Loucy (cell line): ENCODE measurements around the gene CALML4.

ENCODE experiments used
- H2AFZ ChIP-seq: fragments of 200-600 bp; sonication (generic); 2 replicates; pipeline ENCODE4 v1.6.0; 2016; ENCODE audit warnings: antibody characterized with exemption, mild to moderate bottlenecking, low read length, moderate library complexity
- H3F3A ChIP-seq: fragments of 200-600 bp; 2 replicates; pipeline ENCODE4 v1.6.0; 2016; ENCODE audit warnings: antibody characterized with exemption, low read depth, mild to moderate bottlenecking
- H3K27me3 ChIP-seq: fragments of 200-600 bp; sonication (generic); 2 replicates; pipeline ENCODE4 v1.6.1; 2014; ENCODE audit warnings: low read length, mild to moderate bottlenecking; ENCODE audit not compliant: insufficient read depth, poor library complexity, severe bottlenecking
- H3K36me3 ChIP-seq: fragments of 200-600 bp; sonication (generic); 2 replicates; pipeline ENCODE4 v1.6.1; 2016; ENCODE audit warnings: low read length; ENCODE audit not compliant: insufficient read depth
- H3K4me1 ChIP-seq: fragments of 200-600 bp; sonication (generic); 2 replicates; pipeline ENCODE4 v1.5.1; 2014; ENCODE audit warnings: low read length, mild to moderate bottlenecking; ENCODE audit not compliant: insufficient read depth, poor library complexity, severe bottlenecking
- H3K4me2 ChIP-seq: fragments of 200-600 bp; sonication (generic); 2 replicates; pipeline ENCODE4 v1.6.0; 2014; ENCODE audit warnings: antibody characterized with exemption, low read length, low read depth, mild to moderate bottlenecking; ENCODE audit not compliant: poor library complexity, severe bottlenecking
- H3K4me3 ChIP-seq: fragments of 200-600 bp; sonication (generic); 2 replicates; pipeline ENCODE4 v1.5.1; 2014; ENCODE audit warnings: low read length, mild to moderate bottlenecking, mixed read lengths; ENCODE audit not compliant: poor library complexity, severe bottlenecking
- H3K79me2 ChIP-seq: fragments of 200-600 bp; sonication (generic); 2 replicates; pipeline ENCODE4 v1.6.1; 2014; ENCODE audit warnings: low read length; ENCODE audit not compliant: insufficient read depth
- H3K9ac ChIP-seq: fragments of 200-600 bp; sonication (generic); 2 replicates; pipeline ENCODE4 v1.6.0; 2014; ENCODE audit warnings: mild to moderate bottlenecking, low read depth, low read length, moderate library complexity; ENCODE audit not compliant: poor library complexity, severe bottlenecking
- H3K9me2 ChIP-seq: fragments of 200-600 bp; sonication (generic); replicated peaks from 2 replicates; pipeline ENCODE4 v1.6.1; 2016; ENCODE audit warnings: low read depth, low read length, mixed read lengths
- H3K9me3 ChIP-seq: fragments of 200-600 bp; sonication (generic); 2 replicates; pipeline ENCODE4 v1.6.1; 2014; ENCODE audit warnings: mild to moderate bottlenecking, antibody characterized with exemption, low read length, low read depth; ENCODE audit not compliant: insufficient read depth
- H4K20me1 ChIP-seq: fragments of 200-600 bp; sonication (generic); 2 replicates; pipeline ENCODE4 v1.6.0; 2014; ENCODE audit warnings: antibody characterized with exemption, low read length, mild to moderate bottlenecking; ENCODE audit not compliant: insufficient read depth, poor library complexity, severe bottlenecking
- EZH2phosphoT487 ChIP-seq: fragments of 200-600 bp; IDR thresholded peaks from 2 replicates; pipeline ENCODE4 v1.6.1; 2018; ENCODE audit warnings: antibody characterized with exemption, mild to moderate bottlenecking, moderate library complexity, borderline replicate concordance
- TF ChIP-seq, protein P1 (sequence below): fragments of 200-600 bp; sonication (generic); conservative IDR thresholded peaks from 2 replicates; pipeline ENCODE4 v1.5.1; 2014; ENCODE audit warnings: mild to moderate bottlenecking, antibody characterized with exemption, low read length

The CALML4 gene

DNA sequence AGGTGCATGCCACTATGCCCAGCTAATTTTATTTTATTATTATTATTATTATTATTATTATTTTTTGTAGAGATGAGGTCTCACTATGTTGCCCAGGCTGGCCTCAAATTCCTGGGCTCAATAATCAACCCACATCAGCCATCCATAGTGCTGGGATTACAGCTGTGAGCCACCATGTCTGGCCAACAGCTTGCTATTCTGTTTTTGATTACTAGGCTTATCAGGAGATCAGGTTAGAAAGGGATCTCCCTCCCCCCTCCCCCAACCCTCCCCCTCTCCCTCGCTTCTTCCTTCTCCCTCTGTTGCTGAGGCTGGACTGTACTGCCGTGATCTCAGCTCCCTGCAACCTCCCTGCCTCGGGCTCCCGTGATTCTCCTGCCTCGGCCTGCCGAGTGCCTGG lies 15.8 kb upstream of the CALML4 start:
- peaks cover 88% of the 10 kb centered on the region for H3K79me2 ChIP-seq

DNA sequence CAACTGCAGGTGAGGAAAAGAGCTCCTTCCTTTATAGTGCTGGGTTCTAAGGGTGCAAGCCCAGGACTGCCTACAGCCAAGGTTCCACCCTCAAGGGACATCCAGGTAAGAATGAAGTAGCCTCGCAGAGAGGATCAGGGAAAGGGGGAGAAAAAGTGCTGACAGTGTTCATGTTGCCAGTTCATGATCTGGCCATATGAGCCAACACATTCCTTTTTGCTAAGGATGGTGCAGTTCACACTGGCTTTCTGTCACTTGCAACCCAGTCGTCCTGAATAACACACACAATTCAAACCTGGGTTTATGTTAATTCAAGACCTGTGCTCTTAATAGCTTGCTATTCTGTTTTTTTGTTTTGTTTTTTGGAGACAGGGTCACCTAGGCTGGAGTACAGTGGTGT lies 15.4 kb upstream of the CALML4 start:
- H3K4me2 ChIP-seq: no peak overlapping the region
- no peak overlapping the region for H2AFZ ChIP-seq
- no peaks in the 10 kb centered on the region for H3K9me3 ChIP-seq
- H4K20me1 ChIP-seq: peaks cover 31% of the 10 kb centered on the region
- H3K36me3 ChIP-seq: peaks cover 29% of the 10 kb centered on the region; the same call in 1 of the 2 replicates
- H3F3A ChIP-seq: peaks cover 8% of the 10 kb centered on the region
- no peak overlapping the region for H3K9ac ChIP-seq
- peaks cover 88% of the 10 kb centered on the region for H3K79me2 ChIP-seq
- H3K9me2 ChIP-seq: no peaks in the 10 kb centered on the region
- TF ChIP-seq, protein P1, sequence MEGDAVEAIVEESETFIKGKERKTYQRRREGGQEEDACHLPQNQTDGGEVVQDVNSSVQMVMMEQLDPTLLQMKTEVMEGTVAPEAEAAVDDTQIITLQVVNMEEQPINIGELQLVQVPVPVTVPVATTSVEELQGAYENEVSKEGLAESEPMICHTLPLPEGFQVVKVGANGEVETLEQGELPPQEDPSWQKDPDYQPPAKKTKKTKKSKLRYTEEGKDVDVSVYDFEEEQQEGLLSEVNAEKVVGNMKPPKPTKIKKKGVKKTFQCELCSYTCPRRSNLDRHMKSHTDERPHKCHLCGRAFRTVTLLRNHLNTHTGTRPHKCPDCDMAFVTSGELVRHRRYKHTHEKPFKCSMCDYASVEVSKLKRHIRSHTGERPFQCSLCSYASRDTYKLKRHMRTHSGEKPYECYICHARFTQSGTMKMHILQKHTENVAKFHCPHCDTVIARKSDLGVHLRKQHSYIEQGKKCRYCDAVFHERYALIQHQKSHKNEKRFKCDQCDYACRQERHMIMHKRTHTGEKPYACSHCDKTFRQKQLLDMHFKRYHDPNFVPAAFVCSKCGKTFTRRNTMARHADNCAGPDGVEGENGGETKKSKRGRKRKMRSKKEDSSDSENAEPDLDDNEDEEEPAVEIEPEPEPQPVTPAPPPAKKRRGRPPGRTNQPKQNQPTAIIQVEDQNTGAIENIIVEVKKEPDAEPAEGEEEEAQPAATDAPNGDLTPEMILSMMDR: no peak
- TF ChIP-seq EZH2phosphoT487: no peak
- H3K27me3 ChIP-seq: no peaks in the 10 kb centered on the region
- peaks cover 24% of the 10 kb centered on the region for H3K4me1 ChIP-seq
- H3K4me3 ChIP-seq: no peak overlapping the region

More for the DNA sequence above, 15.8 kb upstream of the CALML4 start:
- H3K4me3 ChIP-seq: no peak overlapping the region
- peaks cover 29% of the 10 kb centered on the region; the same call in 1 of the 2 replicates for H3K36me3 ChIP-seq
- H2AFZ ChIP-seq: no peak overlapping the region
- H3K9me2 ChIP-seq: no peaks in the 10 kb centered on the region
- no peaks in the 10 kb centered on the region for H3K27me3 ChIP-seq
- no peak overlapping the region for H3K9ac ChIP-seq
- peaks cover 31% of the 10 kb centered on the region for H4K20me1 ChIP-seq
- peaks cover 8% of the 10 kb centered on the region for H3F3A ChIP-seq
- H3K9me3 ChIP-seq: no peaks in the 10 kb centered on the region
- TF ChIP-seq EZH2phosphoT487: no peak
- TF ChIP-seq, protein P1: no peak
- no peak overlapping the region for H3K4me2 ChIP-seq
- peaks cover 28% of the 10 kb centered on the region for H3K4me1 ChIP-seq

DNA sequence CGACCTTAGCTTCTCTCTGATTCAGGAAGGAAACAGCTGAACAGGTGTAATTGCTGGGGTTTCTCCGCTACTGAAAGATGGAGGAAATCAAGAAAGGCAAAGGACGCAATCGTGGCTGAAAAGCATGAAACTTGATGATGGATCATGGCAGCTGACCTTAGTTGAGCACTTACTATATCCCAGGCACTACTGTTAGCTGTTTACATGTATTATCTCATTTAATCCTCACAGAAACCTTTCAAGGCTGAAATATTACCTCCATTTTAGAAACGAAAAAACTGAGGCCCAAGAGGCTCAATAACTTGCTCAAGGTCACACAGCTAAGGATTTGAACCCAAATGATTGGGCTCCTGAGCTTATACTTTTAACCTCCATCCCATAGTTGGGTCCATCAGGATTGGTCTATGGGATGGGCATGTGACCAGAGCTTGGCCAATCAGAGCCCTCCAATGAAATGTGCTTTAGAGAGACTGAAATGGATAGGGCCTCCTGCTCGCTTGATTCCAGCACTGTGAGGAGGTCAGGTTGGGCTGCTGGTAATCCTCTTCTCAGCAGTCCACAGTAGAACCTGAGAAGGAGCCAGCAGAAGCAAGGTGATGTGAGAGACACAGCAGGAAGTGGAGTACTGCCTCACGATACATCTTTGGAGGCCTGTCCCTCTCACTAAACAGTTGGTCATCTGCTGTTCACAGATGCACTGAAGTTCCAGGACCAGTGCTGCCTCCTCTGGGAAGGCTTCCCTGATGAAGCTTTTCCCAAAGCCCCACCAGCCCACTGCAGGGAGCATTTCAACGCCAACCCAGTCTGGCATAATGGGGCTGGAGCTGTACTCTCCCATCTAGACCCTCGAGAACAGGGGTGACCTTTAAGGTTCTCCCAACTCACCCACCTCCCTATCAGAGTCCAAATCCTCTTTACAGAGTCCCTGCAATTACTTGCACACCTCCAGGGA lies 14.0 kb upstream of the CALML4 start:
- Histone ChIP-seq H2AFZ (no peak overlapping the region), H3F3A (no peaks in the 10 kb centered on the region), H3K79me2 (peaks cover 88% of the 10 kb centered on the region), H3K27me3 (no peaks in the 10 kb centered on the region), H3K9me3 (no peaks in the 10 kb centered on the region), H3K9me2 (no peaks in the 10 kb centered on the region), H3K36me3 (peaks cover 38% of the 10 kb centered on the region; the same call in 1 of the 2 replicates), H3K4me2 (no peak overlapping the region), H3K4me3 (no peak overlapping the region), H4K20me1 (peaks cover 33% of the 10 kb centered on the region), H3K9ac (no peak overlapping the region), H3K4me1 (peaks cover 10% of the 10 kb centered on the region)
- TF ChIP-seq EZH2phosphoT487: no peak
- TF ChIP-seq, protein P1: no peak
